IgD-negative memory B cell (primary cell): ENCODE measurements around the gene HBG2. TPM values are rescaled to one million over a fixed set of nuclear protein-coding genes. Genes with fewer than 3 reads are reported as not detected.
A peak's percentile ranks its signal among the peaks of the same experiment; 100 is the strongest.
"Not testable (repeated sequence)": the region's sequence is repeated elsewhere in the genome, so short reads cannot be mapped to it uniquely, and the experiment has no call there.

Source experiments
- H3K27ac Mint-ChIP-seq, 3 donors: one replicate each; pipeline ENCODE4 v1.8.0; 2020 to 2022; ENCODE audit warnings: mild to moderate bottlenecking in 3 of 3, mixed read lengths in 3 of 3, moderate library complexity in 1 of 3
- H3K27me3 Mint-ChIP-seq: one replicate; pipeline ENCODE4 v1.8.0; 2021; ENCODE audit warnings: mixed read lengths
- H3K36me3 Mint-ChIP-seq: one replicate; pipeline ENCODE4 v1.8.0; 2020; ENCODE audit warnings: mild to moderate bottlenecking, mixed read lengths
- H3K4me1 Mint-ChIP-seq, 3 donors: one replicate each; pipeline ENCODE4 v1.8.0; 2020 to 2022; ENCODE audit warnings: mixed read lengths in 3 of 3, mild to moderate bottlenecking in 1 of 3
- H3K4me3 Mint-ChIP-seq, 4 donors: one replicate each; pipeline ENCODE4 v1.8.0; 2020 to 2022; ENCODE audit warnings: mild to moderate bottlenecking in 4 of 4, mixed read lengths in 4 of 4, moderate library complexity in 3 of 4
- H3K9me3 Mint-ChIP-seq, 3 donors: one replicate each; pipeline ENCODE4 v1.8.0; 2020 to 2021; ENCODE audit warnings: mixed read lengths in 3 of 3, mild to moderate bottlenecking in 1 of 3
- polyA plus RNA-seq: library from polyadenylated mRNA; unstranded; fragments of 300-500 nt; fragmentation: Illumina TruSeq; gene quantifications from one replicate; pipeline ENCODE4 v1.2.3, GENCODE V29; 2021

HBG2 gene
- polyA plus RNA-seq, result 1.0 TPM

DNA sequence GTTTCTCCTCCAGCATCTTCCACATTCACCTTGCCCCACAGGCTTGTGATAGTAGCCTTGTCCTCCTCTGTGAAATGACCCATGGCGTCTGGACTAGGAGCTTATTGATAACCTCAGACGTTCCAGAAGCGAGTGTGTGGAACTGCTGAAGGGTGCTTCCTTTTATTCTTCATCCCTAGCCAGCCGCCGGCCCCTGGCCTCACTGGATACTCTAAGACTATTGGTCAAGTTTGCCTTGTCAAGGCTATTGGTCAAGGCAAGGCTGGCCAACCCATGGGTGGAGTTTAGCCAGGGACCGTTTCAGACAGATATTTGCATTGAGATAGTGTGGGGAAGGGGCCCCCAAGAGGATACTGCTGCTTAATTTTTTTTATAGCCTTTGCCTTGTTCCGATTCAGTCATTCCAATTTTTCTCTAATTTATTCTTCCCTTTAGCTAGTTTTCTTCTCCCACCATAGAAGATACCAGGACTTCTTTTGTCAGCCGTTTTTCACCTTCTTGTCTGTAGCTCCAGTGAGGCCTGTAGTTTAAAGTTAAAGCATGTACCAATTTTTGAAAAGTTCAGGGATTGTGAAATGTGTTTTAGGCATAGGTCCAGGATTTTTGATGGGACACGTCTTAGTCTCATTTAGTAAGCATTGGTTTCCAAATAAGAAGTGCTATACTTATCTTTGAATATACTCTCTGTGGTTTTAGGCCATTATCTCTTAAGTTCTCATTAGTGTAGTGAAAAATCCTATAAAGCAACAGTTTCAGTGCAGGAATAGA is at the start of gene HBG2:
HBG2 (minus strand) TSS at position 136 of the 768 bp plus-strand sequence; CDS start at position 83, 53 bp downstream.
- H3K4me1 Mint-ChIP-seq, H3K27me3 Mint-ChIP-seq, H3K9me3 Mint-ChIP-seq, H3K27ac Mint-ChIP-seq, H3K36me3 Mint-ChIP-seq: not testable (repeated sequence)
- H3K4me3 Mint-ChIP-seq, result peak within 1 kb of the TSS in 1 of 4 donors; percentile 26

DNA sequence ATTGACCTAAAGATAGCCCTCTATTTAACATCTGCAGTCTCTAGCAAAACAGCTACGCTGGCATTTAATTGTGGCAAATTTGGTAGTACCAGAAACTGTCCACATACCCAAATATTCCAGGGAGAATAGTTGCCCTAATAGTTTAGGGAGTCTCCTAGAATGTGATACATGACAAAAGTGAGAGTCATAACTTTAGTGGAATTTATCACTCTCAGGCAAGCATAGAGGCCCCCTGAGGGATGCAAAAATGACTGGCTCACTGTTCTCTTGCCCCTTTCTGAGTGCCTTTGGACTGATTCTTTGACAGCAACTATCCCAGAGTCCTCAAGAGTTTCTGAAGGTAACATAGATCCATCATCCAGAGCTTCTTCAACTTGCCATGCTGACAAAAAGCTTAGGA is 49.5 kb upstream of the HBG2 start:
- H3K4me3 Mint-ChIP-seq, result no peak overlapping the region
- H3K4me1 Mint-ChIP-seq, result no peaks in the 10 kb centered on the region
- H3K27ac Mint-ChIP-seq, result no peak overlapping the region
- H3K36me3 Mint-ChIP-seq, result no peaks in the 10 kb centered on the region
- no peaks in the 10 kb centered on the region for H3K27me3 Mint-ChIP-seq
- H3K9me3 Mint-ChIP-seq, result no peaks in the 10 kb centered on the region

DNA sequence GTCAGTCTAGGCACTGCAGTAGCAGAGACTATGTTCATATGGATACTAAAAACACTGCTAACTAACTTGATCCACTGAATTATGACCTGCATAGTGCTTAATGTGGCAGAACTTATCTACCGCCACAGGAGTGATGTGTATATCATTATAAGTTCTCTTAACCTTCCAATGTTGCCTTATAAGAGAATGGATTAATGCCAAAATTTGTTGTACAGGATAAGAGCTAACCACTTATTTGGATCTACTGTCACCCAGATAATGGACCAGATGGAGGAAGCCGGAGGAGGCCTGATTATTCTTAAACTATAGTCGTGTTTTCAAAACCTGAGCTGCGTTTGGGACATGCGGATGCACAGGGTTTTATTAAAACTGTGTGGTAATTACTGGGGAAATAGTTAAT is 49.0 kb upstream of the HBG2 start:
- Mint-ChIP-seq H3K36me3 (no peaks in the 10 kb centered on the region), H3K9me3 (no peaks in the 10 kb centered on the region), H3K27me3 (no peaks in the 10 kb centered on the region), H3K4me1 (no peaks in the 10 kb centered on the region), H3K27ac (no peak overlapping the region), H3K4me3 (no peak overlapping the region)

DNA sequence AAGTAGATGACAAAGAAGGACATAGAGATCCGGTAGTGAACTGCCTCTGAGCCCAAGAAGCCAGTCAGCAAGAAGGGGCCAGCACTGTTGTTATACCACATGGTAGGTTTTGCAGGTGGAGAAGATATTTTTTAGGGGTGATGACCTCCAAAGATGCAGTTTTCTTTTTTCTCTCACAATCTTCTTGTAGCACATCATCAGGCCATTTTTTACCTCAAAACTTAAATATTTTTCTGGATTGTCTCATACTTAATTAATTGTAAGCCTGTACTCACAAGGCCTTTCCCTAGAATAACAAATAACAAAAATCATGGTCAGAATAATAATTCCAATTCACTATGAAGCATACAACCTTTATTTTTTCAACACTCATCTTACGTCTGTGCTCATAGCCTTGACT is 47.3 kb upstream of the HBG2 start, which contains the start of gene OR51B4:
OR51B4 (minus strand) TSS at position 101 of the 400 bp plus-strand sequence; CDS start at position 101, 0 bp downstream.
- Mint-ChIP-seq H3K9me3 (no peaks in the 10 kb centered on the region), H3K36me3 (no peaks in the 10 kb centered on the region), H3K27ac (no peak within 1 kb of the TSS), H3K27me3 (peaks cover 1% of the 10 kb centered on the region), H3K4me1 (no peaks in the 10 kb centered on the region), H3K4me3 (no peak within 1 kb of the TSS)

DNA sequence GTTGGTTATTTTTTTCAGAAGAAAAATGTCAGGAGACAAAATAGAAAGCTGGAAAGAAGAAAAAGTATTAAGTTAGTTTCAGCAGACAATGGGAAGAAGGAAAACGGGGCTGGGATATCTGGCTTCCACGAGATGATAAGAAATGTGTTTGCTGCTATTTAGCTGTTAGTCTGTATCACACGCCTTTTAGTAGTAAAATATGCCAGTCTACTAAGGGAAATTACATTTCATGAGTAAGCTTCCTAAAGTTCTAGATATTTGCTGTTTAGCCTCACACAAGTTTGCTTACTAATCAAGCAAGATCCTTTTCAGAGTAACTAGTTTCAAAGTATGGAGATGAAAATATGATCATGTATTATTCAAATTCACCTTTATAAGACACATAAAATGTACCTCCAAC is 45.7 kb upstream of the HBG2 start:
- Mint-ChIP-seq H3K4me3 (no peak overlapping the region), H3K27me3 (peaks cover 1% of the 10 kb centered on the region), H3K4me1 (no peaks in the 10 kb centered on the region), H3K36me3 (no peaks in the 10 kb centered on the region), H3K27ac (no peak overlapping the region), H3K9me3 (no peaks in the 10 kb centered on the region)

DNA sequence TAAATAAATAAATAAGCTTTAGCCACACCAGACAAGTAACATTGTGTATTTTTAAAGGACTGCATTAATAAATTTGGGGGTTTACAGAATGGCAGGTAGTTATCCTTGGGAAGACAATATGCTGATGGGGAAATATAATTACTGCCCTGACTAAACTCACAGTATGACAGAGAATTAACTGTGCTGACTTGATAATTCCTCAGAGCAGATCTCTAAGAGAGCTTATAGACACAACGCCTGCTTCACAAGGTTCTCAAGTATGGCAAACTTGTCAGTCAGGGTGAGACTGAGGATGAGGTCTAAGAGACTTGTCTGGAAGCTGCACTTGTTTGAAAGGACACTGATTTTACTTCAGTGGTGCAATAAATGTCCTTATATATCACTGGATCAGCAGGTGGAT is 43.9 kb upstream of the HBG2 start:
- H3K36me3 Mint-ChIP-seq, result no peaks in the 10 kb centered on the region

DNA sequence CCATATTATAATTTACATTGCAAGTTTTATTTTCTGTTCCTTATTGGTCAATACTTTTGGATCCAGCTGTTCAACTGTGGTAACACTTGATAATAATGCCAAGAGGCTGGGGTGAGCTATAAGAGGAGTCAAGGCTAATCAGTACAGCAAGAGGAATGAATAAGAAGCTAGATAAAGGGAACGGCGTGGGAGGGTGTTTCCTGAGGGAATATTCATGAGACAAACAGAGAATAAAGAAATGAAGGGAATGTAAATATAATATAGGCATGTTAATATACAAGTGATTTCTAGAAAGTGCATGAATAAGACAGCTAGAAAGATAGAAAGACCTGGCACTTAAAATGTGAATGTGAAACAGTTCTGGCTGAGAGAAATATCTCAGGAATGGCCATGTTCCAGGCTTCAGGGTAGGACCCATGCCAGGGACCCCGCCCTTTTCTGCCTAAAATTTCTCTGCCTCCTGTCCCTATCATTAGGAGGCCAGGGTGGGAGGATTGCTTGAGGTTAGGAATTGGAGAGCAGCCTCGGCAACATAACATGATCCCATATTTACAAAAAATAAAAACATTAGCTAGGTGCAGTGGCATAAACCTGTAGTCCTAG is 43.2 kb upstream of the HBG2 start:
- Mint-ChIP-seq H3K36me3 (no peaks in the 10 kb centered on the region), H3K4me1 (no peaks in the 10 kb centered on the region), H3K4me3 (no peak overlapping the region), H3K27ac (no peak overlapping the region), H3K9me3 (peaks cover 0 to 3% (median 0%) of the 10 kb centered on the region in 3 donors), H3K27me3 (peaks cover 1% of the 10 kb centered on the region)

More for the DNA sequence above, 43.9 kb upstream of the HBG2 start:
- no peak overlapping the region for H3K27ac Mint-ChIP-seq
- H3K4me3 Mint-ChIP-seq, result no peak overlapping the region
- peaks cover 1% of the 10 kb centered on the region for H3K27me3 Mint-ChIP-seq
- H3K9me3 Mint-ChIP-seq, result peaks cover 0 to under 1% (median 0%) of the 10 kb centered on the region in 3 donors
- H3K4me1 Mint-ChIP-seq, result no peaks in the 10 kb centered on the region

DNA sequence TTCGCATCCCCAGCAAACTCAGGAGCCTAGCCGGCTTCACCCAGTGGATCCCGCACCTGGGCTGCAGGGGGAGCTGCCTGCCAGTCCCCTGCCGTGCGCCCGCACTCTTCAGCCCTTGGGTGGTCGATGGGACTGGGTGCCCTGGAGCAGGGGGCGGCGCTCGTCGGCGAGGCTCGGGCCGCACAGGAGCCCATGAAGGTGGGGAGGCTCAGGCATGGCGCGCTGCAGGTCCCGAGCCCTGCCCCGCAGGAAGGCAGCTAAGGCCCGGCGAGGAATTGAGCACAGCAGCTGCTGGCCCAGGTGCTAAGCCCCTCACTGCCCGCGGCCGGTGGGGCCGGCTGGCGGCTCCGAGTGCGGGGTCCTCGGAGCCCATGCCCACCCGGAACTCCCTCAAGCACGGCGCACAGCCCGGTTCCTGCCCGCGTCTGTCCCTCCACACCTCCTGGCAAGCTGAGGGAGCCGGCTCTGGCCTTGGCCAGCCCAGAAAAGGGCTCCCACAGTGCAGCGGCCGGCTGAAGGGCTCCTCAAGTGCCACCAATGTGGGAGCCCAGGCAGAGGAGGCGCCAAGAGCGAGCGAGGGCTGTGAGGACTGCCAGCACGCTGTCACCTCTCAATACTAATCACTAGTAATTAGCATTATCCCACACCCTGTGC is 39.9 kb upstream of the HBG2 start:
- not testable (repeated sequence) for H3K4me3 Mint-ChIP-seq, H3K27ac Mint-ChIP-seq, H3K36me3 Mint-ChIP-seq, H3K9me3 Mint-ChIP-seq, H3K4me1 Mint-ChIP-seq, H3K27me3 Mint-ChIP-seq

DNA sequence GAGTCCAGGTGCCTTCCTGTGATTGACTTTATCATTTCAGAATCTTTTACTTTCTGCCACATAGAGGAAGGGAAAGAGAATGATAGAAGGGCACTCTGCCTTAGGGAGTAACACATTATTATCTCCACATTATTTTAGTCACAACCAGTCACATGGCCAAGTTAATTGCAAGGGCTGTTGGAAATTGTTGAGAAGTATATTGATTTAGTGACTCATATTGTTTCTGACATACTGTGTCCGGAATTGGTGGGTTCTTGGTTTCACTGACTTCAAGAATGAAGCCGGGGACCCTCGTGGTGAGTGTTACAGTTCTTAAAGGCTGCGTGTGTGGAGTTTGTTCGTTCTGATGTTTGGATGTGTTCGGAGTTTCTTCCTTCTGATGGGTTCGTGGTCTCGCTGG is 38.4 kb upstream of the HBG2 start:
- H3K4me1 Mint-ChIP-seq, result no peaks in the 10 kb centered on the region
- no peak overlapping the region for H3K4me3 Mint-ChIP-seq
- peaks cover 1% of the 10 kb centered on the region for H3K27me3 Mint-ChIP-seq
- no peak overlapping the region for H3K27ac Mint-ChIP-seq
- no peaks in the 10 kb centered on the region for H3K36me3 Mint-ChIP-seq
- H3K9me3 Mint-ChIP-seq, result peaks cover 0 to 3% (median 0%) of the 10 kb centered on the region in 3 donors

DNA sequence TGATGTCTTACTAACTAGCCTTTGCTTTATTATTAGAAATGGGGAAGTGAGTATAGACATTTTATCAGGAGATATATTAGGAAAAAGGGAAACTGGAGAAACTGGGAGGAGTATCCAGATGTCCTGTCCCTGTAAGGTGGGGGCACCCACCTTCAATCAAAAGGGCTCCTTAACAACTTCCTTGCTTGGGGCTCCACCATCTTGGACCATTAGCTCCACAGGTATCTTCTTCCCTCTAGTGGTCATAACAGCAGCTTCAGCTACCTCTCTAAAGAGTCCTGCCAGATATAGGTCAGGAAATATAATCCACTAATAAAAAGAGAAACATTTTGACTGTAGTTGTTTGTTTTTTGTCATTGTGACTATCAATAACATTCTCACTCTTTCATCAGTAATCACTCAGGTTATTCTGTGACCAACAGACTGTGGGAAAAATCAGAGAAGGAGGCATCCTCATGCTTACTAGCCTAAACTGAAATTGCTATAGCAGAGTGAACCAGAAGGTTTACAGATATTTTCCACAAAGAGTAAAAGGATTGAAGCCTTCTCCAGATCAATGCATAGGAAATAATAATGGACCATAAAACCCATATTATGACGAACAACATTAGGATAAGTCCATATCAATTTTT is 36.7 kb upstream of the HBG2 start:
- H3K4me1 Mint-ChIP-seq, result no peaks in the 10 kb centered on the region
- H3K27ac Mint-ChIP-seq, result no peak overlapping the region
- no peak overlapping the region for H3K4me3 Mint-ChIP-seq
- no peaks in the 10 kb centered on the region for H3K27me3 Mint-ChIP-seq
- H3K36me3 Mint-ChIP-seq, result no peaks in the 10 kb centered on the region
- H3K9me3 Mint-ChIP-seq, result peaks cover 0 to 3% (median 0%) of the 10 kb centered on the region in 3 donors

DNA sequence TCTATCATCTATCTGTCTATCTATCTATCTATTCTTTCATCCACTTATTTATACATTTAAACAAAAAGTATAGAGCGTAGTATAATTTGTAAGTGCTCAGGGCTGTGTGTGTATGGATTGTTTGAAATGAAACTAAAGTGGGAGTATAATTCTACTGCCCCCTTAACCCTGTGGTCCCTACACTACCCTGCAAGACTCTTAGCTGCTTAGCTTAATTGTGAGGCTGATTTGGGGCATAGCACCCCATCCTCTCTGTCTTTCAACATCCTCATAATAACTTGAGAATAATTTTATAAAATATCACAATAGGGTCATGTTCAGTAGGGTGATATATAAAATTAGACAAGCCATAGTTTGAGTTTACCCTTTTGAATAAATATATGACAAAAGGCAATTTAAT is 35.5 kb upstream of the HBG2 start:
- H3K9me3 Mint-ChIP-seq, result peaks cover 0 to 3% (median 0%) of the 10 kb centered on the region in 3 donors
- H3K4me1 Mint-ChIP-seq, result no peaks in the 10 kb centered on the region
- H3K36me3 Mint-ChIP-seq, result no peaks in the 10 kb centered on the region
- no peak overlapping the region for H3K4me3 Mint-ChIP-seq
- no peak overlapping the region for H3K27ac Mint-ChIP-seq
- no peaks in the 10 kb centered on the region for H3K27me3 Mint-ChIP-seq

DNA sequence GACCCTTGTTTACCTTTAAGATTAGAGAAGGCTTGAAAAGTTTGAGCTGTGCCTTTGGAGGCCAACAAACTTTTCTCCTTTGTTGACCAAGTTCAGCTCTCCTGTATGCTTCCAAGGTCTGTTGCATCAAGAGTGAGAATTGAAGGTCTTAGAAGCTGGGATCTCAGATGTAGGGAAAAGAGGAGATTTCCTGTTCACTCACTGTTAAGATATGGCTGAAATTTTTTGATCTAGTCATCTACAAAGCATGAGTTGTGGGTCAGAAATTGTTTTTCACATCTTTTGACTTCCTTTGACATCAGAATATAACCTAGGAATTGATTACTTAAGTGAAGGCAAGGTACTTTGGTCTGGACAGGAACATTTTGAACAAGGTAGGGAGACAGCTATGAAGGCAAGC is 35.1 kb upstream of the HBG2 start:
- H3K9me3 Mint-ChIP-seq, result peaks cover 0 to 3% (median 0%) of the 10 kb centered on the region in 3 donors
- no peaks in the 10 kb centered on the region for H3K36me3 Mint-ChIP-seq
- no peaks in the 10 kb centered on the region for H3K4me1 Mint-ChIP-seq
- H3K4me3 Mint-ChIP-seq, result no peak overlapping the region
- no peak overlapping the region for H3K27ac Mint-ChIP-seq
- H3K27me3 Mint-ChIP-seq, result no peaks in the 10 kb centered on the region

DNA sequence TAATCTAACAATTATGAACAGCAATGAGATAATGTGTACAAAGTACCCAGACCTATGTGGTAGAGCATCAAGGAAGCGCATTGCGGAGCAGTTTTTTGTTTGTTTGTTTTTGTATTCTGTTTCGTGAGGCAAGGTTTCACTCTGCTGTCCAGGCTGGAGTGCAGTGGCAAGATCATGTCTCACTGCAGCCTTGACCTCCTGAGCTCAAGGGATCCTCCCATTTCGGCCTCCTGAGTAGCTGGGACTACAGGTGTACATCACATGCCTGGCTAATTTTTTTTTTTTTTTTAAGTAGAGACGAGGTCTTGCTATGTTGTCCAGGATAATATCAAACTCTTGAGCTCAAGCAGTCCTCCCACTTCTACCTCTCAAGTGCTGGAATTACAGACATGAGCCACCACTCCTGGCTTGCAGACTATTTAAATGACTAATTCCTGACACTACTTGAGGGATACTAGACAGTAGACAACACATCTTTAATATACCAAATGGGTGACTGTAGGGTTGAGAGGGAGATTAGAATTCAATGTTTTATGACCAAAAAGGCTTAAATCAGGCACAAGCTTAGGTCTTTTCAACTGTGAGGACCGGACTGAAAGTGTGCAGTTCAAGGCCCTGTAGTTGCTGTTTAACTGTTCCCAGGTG is 34.4 kb upstream of the HBG2 start:
- Mint-ChIP-seq H3K4me1 (no peaks in the 10 kb centered on the region), H3K36me3 (no peaks in the 10 kb centered on the region), H3K27ac (no peak overlapping the region), H3K27me3 (no peaks in the 10 kb centered on the region), H3K4me3 (no peak overlapping the region), H3K9me3 (peaks cover 0 to 3% (median 0%) of the 10 kb centered on the region in 3 donors)

DNA sequence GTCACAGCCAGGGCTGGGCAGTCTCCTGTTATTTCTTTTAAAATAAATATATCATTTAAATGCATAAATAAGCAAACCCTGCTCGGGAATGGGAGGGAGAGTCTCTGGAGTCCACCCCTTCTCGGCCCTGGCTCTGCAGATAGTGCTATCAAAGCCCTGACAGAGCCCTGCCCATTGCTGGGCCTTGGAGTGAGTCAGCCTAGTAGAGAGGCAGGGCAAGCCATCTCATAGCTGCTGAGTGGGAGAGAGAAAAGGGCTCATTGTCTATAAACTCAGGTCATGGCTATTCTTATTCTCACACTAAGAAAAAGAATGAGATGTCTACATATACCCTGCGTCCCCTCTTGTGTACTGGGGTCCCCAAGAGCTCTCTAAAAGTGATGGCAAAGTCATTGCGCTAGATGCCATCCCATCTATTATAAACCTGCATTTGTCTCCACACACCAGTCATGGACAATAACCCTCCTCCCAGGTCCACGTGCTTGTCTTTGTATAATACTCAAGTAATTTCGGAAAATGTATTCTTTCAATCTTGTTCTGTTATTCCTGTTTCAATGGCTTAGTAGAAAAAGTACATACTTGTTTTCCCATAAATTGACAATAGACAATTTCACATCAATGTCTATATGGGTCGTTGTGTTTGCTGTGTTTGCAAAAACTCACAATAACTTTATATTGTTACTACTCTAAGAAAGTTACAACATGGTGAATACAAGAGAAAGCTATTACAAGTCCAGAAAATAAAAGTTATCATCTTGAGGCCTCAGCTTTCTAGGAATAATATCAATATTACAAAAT is 33.7 kb upstream of the HBG2 start:
- H3K4me1 Mint-ChIP-seq, result no peaks in the 10 kb centered on the region
- H3K36me3 Mint-ChIP-seq, result no peaks in the 10 kb centered on the region
- no peak overlapping the region for H3K4me3 Mint-ChIP-seq
- H3K9me3 Mint-ChIP-seq, result peaks cover 0 to 2% (median 0%) of the 10 kb centered on the region in 3 donors
- no peaks in the 10 kb centered on the region for H3K27me3 Mint-ChIP-seq
- H3K27ac Mint-ChIP-seq, result no peak overlapping the region
